Large intestine (tissue), 3 donors: ENCODE results near the gene NCAM2. TPM values are rescaled to one million over a fixed set of nuclear protein-coding genes. Genes with fewer than 3 reads are reported as not detected.

Experiments used
- DNase-seq, 2 donors: peaks; one replicate each; pipeline versions ENCODE4 v3.0.0 to v3.0.0-alpha.2; 2013
- H3K27ac ChIP-seq: one replicate; pipeline ENCODE4 v1.5.1; 2013; ENCODE audit warnings: low read length
- H3K27me3 ChIP-seq: 2 replicates; pipeline ENCODE4 v1.6.1; 2013; ENCODE audit warnings: low read length; ENCODE audit not compliant: control insufficient read depth, insufficient read depth
- H3K36me3 ChIP-seq: 2 replicates; pipeline ENCODE4 v1.6.1; 2013; ENCODE audit warnings: low read length; ENCODE audit not compliant: control insufficient read depth, insufficient read depth
- H3K4me1 ChIP-seq: one replicate; pipeline ENCODE4 v1.6.1; 2013; ENCODE audit warnings: low read length; ENCODE audit not compliant: control insufficient read depth, insufficient read depth
- H3K4me3 ChIP-seq: one replicate; pipeline ENCODE4 v1.5.1; 2013; ENCODE audit warnings: low read length
- H3K9me3 ChIP-seq: one replicate; pipeline ENCODE4 v1.6.1; 2013; ENCODE audit warnings: mild to moderate bottlenecking, low read depth, low read length, moderate library complexity; ENCODE audit not compliant: control insufficient read depth
- WGBS: methylation state at CpG from one replicate; pipeline ENCODE4 v1.1.5; 2013; ENCODE audit warnings: low lambda C conversion rate; ENCODE audit not compliant: insufficient coverage; 5-methylcytosine and 5-hydroxymethylcytosine counted together
- polyA plus RNA-seq: library from polyadenylated mRNA; unstranded; fragments of 120-200 nt; gene quantifications from one replicate; pipeline ENCODE4 v1.2.1, GENCODE V29; 2013

Gene NCAM2
- polyA plus RNA-seq, 1 donor: 7.7 TPM

DNA sequence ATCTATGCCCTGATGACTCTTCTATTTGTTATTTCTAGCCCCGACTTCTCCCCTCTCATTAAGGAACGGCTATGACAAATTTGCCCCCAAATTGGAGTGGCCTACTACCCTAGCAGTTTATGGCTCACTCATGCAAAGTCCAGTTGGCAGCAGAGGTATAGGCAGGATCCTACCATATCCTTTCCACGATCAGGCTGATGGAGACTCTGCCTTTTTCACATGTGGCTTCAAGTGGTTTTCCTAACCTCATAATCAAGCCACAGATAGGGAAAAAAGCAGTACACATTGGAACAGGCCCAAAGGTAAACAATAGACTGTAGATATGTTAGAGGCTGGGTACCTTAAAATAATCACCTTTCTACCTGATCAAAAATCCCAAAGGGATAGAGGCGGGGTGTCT lies 292.5 kb downstream of the NCAM2 start:
- Histone ChIP-seq H3K9me3 (no peaks in the 10 kb centered on the region), H3K4me3 (no peak overlapping the region), H3K4me1 (no peaks in the 10 kb centered on the region), H3K36me3 (no peaks in the 10 kb centered on the region), H3K27me3 (no peaks in the 10 kb centered on the region), H3K27ac (no peak overlapping the region)
- no CpG with 5 or more reads among the region's 4 CpGs for WGBS
- no peak for DNase-seq

DNA sequence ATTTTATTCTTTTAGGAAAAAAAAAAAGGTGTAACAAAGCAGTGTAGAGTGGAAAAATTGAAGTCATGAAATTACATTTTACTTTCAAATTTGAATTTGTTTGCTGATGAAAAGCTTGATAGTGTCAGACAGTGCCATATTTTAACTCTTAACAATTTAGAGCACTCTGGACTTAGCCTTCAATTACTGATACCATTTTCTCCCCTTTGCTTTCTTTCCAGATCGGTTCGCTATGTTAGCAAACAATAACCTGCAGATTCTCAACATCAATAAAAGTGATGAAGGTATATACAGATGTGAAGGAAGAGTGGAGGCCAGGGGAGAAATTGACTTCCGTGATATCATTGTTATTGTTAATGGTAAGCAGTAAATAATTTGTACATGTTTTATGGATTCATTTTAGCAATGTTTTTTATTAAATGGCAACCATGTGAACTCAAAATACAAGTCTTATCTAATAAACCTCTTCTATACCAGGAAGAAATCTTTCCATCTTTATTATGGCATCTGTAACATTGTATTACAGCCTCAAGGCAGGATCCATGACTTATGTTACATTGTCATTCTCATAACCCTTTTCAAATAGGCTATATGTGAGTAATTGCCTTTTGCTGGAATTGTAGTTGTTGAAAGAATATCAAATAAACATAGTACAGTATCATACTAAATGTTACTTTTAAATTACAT lies 293.8 kb downstream of the NCAM2 start:
- no peak overlapping the region for H3K4me3 ChIP-seq
- no peak for DNase-seq
- H3K36me3 ChIP-seq: no peaks in the 10 kb centered on the region
- H3K27ac ChIP-seq: no peak overlapping the region
- WGBS: no CpG with 5 or more reads among the region's 3 CpGs
- no peaks in the 10 kb centered on the region for H3K4me1 ChIP-seq
- H3K27me3 ChIP-seq: no peaks in the 10 kb centered on the region
- no peaks in the 10 kb centered on the region for H3K9me3 ChIP-seq

DNA sequence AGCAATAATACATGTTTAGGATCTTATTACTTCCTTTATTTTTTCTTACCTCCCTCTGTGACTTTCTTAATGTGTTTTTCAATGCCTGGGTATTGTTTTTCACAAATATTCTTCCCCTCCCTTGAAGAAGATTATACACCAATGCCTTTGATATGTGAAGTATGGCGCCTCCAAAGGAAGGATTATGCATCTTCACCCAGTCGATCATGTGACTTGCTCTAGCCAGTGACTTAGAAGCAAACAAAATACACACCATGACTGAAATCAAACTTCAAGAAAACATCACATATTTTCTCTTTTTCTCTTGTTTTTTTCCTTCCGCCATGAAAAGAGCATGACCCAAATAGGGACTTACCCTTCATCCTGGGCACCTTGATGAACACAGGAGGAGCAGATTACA lies 297.1 kb downstream of the NCAM2 start:
- no peaks in the 10 kb centered on the region for H3K36me3 ChIP-seq
- no peaks in the 10 kb centered on the region for H3K4me1 ChIP-seq
- no peaks in the 10 kb centered on the region for H3K9me3 ChIP-seq
- no peaks in the 10 kb centered on the region for H3K27me3 ChIP-seq
- no peak overlapping the region for H3K27ac ChIP-seq
- H3K4me3 ChIP-seq: no peak overlapping the region
- 100% methylated on average over 1 of the region's 3 CpGs for WGBS
- no peak for DNase-seq

DNA sequence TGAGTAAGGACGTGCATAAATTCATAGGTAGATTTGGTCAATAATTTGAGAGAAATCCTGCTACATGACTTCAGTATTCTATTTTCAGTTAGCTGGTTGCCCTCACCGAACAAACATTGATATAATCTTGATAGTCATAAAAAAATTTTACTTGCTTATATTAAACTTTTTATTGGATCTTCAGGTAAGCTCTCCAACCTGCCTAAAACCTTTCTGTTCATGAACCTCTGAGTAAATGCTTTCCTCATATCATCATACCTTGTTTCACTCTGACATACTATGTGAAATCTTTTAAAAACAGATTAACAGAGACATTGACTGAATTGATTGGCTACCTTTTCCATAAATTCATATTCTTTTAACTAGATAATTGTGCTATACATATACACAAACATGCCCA lies 299.0 kb downstream of the NCAM2 start:
- Histone ChIP-seq H3K27ac (no peak overlapping the region), H3K4me1 (no peaks in the 10 kb centered on the region), H3K36me3 (no peaks in the 10 kb centered on the region), H3K9me3 (no peaks in the 10 kb centered on the region), H3K27me3 (no peaks in the 10 kb centered on the region), H3K4me3 (no peak overlapping the region)
- no peak for DNase-seq
- WGBS: 79% methylated on average over 2 of the region's 2 CpGs

DNA sequence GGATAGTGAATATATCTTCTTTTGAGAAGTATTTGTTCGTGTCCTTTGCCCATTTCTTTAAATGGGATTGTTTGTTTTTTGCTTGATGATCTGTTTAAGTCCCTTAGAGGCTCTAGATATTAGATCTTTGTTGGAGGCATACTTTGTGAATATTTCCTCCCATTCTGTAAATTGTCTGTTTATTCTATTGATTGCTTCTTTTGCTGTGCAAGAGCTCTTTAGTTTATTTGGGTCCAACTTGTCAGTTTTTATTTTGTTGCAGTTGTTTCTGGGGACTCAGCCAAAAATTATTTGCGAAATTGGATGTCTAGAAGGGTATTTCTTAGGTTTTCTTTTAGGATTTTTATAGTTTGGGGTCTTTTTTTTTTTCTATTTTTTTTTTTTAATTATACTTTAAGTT lies 302.8 kb downstream of the NCAM2 start:
- DNase-seq: no peak
- WGBS: 100% methylated on average over 1 of the region's 2 CpGs

DNA sequence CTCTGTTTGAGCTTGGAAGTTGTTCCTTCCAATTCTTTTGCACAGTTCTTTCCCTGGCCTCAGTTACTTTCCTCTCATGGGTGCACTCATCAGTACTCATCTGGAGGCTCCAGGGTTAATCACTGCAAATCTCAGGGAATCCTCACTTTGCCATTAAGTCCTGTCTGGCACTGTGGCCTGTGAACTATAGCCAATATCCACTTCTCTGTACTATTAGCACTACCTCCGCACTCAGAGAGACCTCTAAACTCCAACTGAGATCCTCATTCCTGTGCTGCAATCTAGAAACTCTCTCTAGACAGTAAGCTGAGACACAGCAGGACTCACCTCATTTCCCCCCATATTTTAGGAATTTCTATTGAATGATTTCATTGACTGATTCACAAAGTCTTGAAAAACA lies 311.3 kb downstream of the NCAM2 start:
- no peak for DNase-seq
- Histone ChIP-seq H3K27ac (no peak overlapping the region), H3K9me3 (no peaks in the 10 kb centered on the region), H3K36me3 (no peaks in the 10 kb centered on the region), H3K27me3 (no peaks in the 10 kb centered on the region), H3K4me1 (no peaks in the 10 kb centered on the region), H3K4me3 (no peak overlapping the region)
- 83% methylated on average over 1 of the region's 1 CpG for WGBS

More for the DNA sequence above, 302.8 kb downstream of the NCAM2 start:
- H3K27ac ChIP-seq: no peak overlapping the region
- H3K27me3 ChIP-seq: no peaks in the 10 kb centered on the region
- H3K36me3 ChIP-seq: no peaks in the 10 kb centered on the region
- H3K4me3 ChIP-seq: no peak overlapping the region
- H3K9me3 ChIP-seq: no peaks in the 10 kb centered on the region
- no peaks in the 10 kb centered on the region for H3K4me1 ChIP-seq

DNA sequence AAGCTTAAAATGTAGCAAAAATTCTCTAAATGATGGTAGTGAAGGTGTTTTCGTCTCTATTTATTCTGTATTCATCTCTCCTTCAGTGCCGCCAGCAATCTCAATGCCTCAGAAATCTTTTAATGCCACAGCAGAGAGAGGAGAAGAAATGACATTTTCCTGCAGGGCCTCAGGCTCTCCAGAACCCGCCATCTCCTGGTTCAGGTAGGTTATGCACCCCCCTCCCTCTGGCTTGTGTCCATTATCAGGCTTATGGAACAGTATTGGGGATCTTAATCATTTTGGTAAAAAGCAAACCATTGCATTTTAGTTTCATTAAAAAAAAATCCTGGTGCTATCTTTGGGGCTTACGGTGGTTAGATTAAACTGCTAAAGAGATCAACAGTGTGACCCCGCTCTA lies 326.1 kb downstream of the NCAM2 start:
- WGBS: no CpG with 5 or more reads among the region's 5 CpGs
- no peaks in the 10 kb centered on the region for H3K36me3 ChIP-seq
- no peak for DNase-seq
- no peak overlapping the region for H3K4me3 ChIP-seq
- no peaks in the 10 kb centered on the region for H3K27me3 ChIP-seq
- no peaks in the 10 kb centered on the region for H3K4me1 ChIP-seq
- H3K9me3 ChIP-seq: no peaks in the 10 kb centered on the region
- H3K27ac ChIP-seq: no peak overlapping the region

DNA sequence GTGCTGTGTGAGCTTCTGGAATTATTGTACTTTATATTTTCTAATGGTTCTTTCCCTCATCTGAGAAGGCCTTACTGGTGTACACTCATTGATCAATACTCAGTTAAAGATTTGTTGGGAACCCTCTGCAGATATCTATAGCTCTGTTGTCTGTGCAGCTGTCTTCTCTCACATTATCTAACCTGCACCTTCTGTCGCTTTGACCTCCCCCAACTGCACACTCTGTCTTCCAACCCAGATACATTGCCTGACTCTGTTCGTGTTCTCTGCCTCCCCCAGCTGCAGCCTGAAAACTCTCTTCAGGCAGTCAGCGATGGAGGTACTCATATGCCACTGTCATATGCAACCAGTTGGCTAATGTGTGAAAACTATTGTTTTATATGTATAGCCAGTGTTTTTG lies 334.3 kb downstream of the NCAM2 start:
- DNase-seq: no peak

DNA sequence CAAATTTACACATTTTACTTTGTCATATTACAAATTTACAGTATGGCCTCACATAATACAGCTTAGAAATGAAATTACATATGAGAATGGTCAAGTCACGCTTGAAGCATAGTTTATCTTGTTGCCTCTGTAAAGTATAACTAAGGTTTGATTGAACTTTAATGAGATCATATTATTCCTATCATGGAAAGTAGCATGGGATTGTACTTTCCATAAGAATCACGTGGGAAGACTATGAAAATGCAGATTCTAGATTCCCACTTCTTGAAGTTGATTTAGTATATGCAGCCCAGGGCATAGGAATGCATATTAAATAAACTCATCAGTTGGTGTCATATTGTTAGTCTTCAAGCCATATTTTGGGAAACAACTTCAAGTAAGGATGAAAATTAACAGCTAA lies 342.8 kb downstream of the NCAM2 start:
- WGBS: no CpG with 5 or more reads among the region's 2 CpGs
- no peaks in the 10 kb centered on the region for H3K4me1 ChIP-seq
- no peak overlapping the region for H3K27ac ChIP-seq
- no peak overlapping the region for H3K4me3 ChIP-seq
- no peak for DNase-seq
- peaks cover 10% of the 10 kb centered on the region for H3K9me3 ChIP-seq
- no peaks in the 10 kb centered on the region for H3K36me3 ChIP-seq
- no peaks in the 10 kb centered on the region for H3K27me3 ChIP-seq

More for the DNA sequence above, 334.3 kb downstream of the NCAM2 start:
- Histone ChIP-seq H3K4me3 (no peak overlapping the region), H3K9me3 (no peaks in the 10 kb centered on the region), H3K36me3 (no peaks in the 10 kb centered on the region), H3K27me3 (no peaks in the 10 kb centered on the region), H3K4me1 (no peaks in the 10 kb centered on the region), H3K27ac (no peak overlapping the region)
- WGBS: no CpG with 5 or more reads among the region's 3 CpGs

DNA sequence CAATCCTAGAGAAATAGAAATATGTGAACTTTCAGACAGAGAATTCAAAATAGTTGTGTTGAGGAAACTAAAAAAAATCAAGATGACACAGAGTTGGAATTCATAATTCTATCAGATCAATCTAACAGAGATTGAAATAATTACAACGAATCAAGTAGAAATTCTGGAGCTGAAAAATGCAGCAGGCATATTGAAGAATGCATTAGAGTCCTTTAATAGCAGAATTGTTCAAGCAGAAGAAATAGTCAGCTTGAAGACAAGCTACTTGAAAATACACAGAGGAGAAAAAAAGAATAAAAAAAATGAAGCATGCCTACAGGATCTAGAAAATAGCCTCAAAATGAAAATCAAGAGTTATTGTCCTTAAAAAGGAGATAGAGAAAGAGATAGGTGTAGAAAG lies 347.1 kb downstream of the NCAM2 start:
- Histone ChIP-seq H3K27ac (no peak overlapping the region), H3K9me3 (peaks cover 10% of the 10 kb centered on the region), H3K36me3 (no peaks in the 10 kb centered on the region), H3K27me3 (no peaks in the 10 kb centered on the region), H3K4me3 (no peak overlapping the region), H3K4me1 (no peaks in the 10 kb centered on the region)
- 91% methylated on average over 1 of the region's 1 CpG for WGBS
- DNase-seq: no peak

DNA sequence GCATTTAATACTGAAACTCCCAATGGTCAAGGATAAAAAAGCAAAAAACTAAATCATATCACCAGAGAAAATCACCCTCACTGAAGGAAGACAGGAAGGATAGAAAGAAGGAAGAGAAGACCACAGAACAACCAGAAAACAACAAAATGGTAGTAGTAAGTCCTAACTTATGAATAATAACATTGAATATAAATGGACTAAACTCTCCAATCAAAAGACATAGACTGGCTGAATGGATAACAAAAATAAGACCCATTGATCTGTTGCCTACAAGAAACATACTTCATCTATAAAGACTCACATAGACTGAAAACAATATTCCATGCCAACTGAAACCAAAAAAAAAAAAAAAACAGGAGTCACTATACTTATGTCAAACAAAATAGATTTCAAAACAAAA lies 347.7 kb downstream of the NCAM2 start:
- Histone ChIP-seq H3K27me3 (no peaks in the 10 kb centered on the region), H3K9me3 (peaks cover 10% of the 10 kb centered on the region), H3K4me1 (no peaks in the 10 kb centered on the region), H3K36me3 (no peaks in the 10 kb centered on the region), H3K27ac (no peak overlapping the region), H3K4me3 (no peak overlapping the region)
- no peak for DNase-seq
